GM23338 (cell line): Measurements from ENCODE around the gene ITGA8.

Experiments used
- CREB1 ChIP-seq: fragments of 250-450 bp; sonication (Bioruptor Pico); IDR thresholded peaks from 2 replicates; pipeline ENCODE4 v1.5.0; 2020; ENCODE audit warnings: low read depth, mild to moderate bottlenecking, moderate library complexity
- CTCF ChIP-seq, 2 experiments: fragments of 200-600 bp in 1 of 2; sonication (generic) in 1 of 2; conservative IDR thresholded peaks; 2 replicates each; pipeline versions ENCODE4 v1.5.1 to v1.6.1; 2016 to 2017; ENCODE audit warnings: antibody characterized with exemption in 2 of 2, low read depth in 2 of 2, mild to moderate bottlenecking in 2 of 2, moderate library complexity in 1 of 2
- ETS1 ChIP-seq: IDR thresholded peaks from 2 replicates; pipeline ENCODE4 v1.6.1; 2016; ENCODE audit warnings: antibody characterized with exemption
- EZH2 ChIP-seq: fragments of 200-600 bp; sonication (generic); IDR thresholded peaks from one replicate; pipeline ENCODE4 v1.8.0; 2017; ENCODE audit warnings: antibody characterized with exemption, mild to moderate bottlenecking, low read depth; ENCODE audit not compliant: unreplicated experiment
- EZH2phosphoT487 ChIP-seq: fragments of 200-600 bp; sonication (generic); IDR thresholded peaks from one replicate; pipeline ENCODE4 v1.8.1; 2018; ENCODE audit warnings: antibody characterized with exemption; ENCODE audit not compliant: unreplicated experiment
- JUNB ChIP-seq: IDR thresholded peaks from one replicate; pipeline ENCODE4 v1.6.1; 2016; ENCODE audit warnings: antibody characterized with exemption; ENCODE audit not compliant: unreplicated experiment
- POLR2AphosphoS5 ChIP-seq: IDR thresholded peaks from 2 replicates; pipeline ENCODE4 v1.6.1; 2016; ENCODE audit warnings: antibody characterized with exemption, low read depth
- REST ChIP-seq: IDR thresholded peaks from one replicate; pipeline ENCODE4 v1.6.1; 2018; ENCODE audit warnings: antibody characterized with exemption; ENCODE audit not compliant: unreplicated experiment
- STAT1 ChIP-seq: IDR thresholded peaks from one replicate; pipeline ENCODE4 v1.6.1; 2016; ENCODE audit warnings: antibody characterized with exemption; ENCODE audit not compliant: unreplicated experiment
- ZNF331 ChIP-seq: fragments of 250-450 bp; sonication (Bioruptor Pico); IDR thresholded peaks from 2 replicates; pipeline ENCODE4 v1.5.0; 2020; ENCODE audit warnings: low read depth, mild to moderate bottlenecking, moderate library complexity

- TF ChIP-seq CTCF (conservative IDR thresholded peaks at IDR 0.05; ENCODE audit: low read depth in 2 of 2) (no peak), EZH2 (no peak), POLR2AphosphoS5 (no peak), REST (no peak), EZH2phosphoT487 (no peak), ZNF331 (no peak), STAT1 (no peak), CREB1 (CRISPR knock-in tag) (no peak), JUNB (no peak), ETS1 (no peak)
These were observed 130.8 kb downstream of the ITGA8 start for GRCh38 chr10:15588635-15589508.
